A673 (cell line): ENCODE data around the gene BCLAF1. TPM values are rescaled to one million over a fixed set of nuclear protein-coding genes. Genes with fewer than 3 reads are reported as not detected.
"Not testable (repeated sequence)": the region's sequence is repeated elsewhere in the genome, so short reads cannot be mapped to it uniquely, and the experiment has no call there.

ENCODE experiments used
- BruUV-seq: library from RNA; stranded (reverse); fragments of 400-500 nt; replicated peaks from 2 replicates; lab custom pipeline; 2021; lab: Mats Ljungman, UMichigan
- CTCF ChIA-PET: fragments of 300-600 bp; sonication (Branson Sonifier 250); formaldehyde crosslinking; loops from one replicate; lab custom pipeline; 2022; ENCODE audit warnings: antibody characterized with exemption; lab: Charles Lee
- POLR2A ChIA-PET: fragments of 300-600 bp; sonication (Branson Sonifier 250); formaldehyde crosslinking; loops from one replicate; lab custom pipeline; 2022; ENCODE audit warnings: antibody characterized with exemption; ENCODE audit not compliant: low non-redundant PET; lab: Charles Lee
- DNase-seq: peaks from one replicate; pipeline ENCODE4 v3.0.0-alpha.2; 2015; ENCODE audit warnings: low spot score
- H3K27ac ChIP-seq: fragments of 200-600 bp; sonication (generic); 2 replicates; pipeline ENCODE4 v1.5.1; 2016; ENCODE audit warnings: mixed run types, low read depth, mild to moderate bottlenecking, mixed read lengths, antibody characterized with exemption, low read length; ENCODE audit not compliant: poor library complexity, severe bottlenecking
- H3K27me3 ChIP-seq: fragments of 200-600 bp; sonication (generic); replicated peaks from 2 replicates; pipeline ENCODE4 v1.6.1; 2017; ENCODE audit warnings: mixed run types, low read depth, mild to moderate bottlenecking, mixed read lengths, antibody characterized with exemption, low read length; ENCODE audit not compliant: insufficient read depth, poor library complexity
- H3K36me3 ChIP-seq: fragments of 200-600 bp; sonication (generic); 2 replicates; pipeline ENCODE4 v1.6.1; 2016; ENCODE audit warnings: mixed run types, mild to moderate bottlenecking, mixed read lengths, antibody characterized with exemption, low read length; ENCODE audit not compliant: insufficient read depth, poor library complexity, severe bottlenecking
- H3K4me1 ChIP-seq: fragments of 200-600 bp; sonication (generic); 2 replicates; pipeline ENCODE4 v1.6.1; 2017; ENCODE audit warnings: mixed run types, mild to moderate bottlenecking, mixed read lengths, antibody characterized with exemption, low read length; ENCODE audit not compliant: insufficient read depth, poor library complexity, severe bottlenecking
- H3K4me3 ChIP-seq: fragments of 200-600 bp; sonication (generic); 2 replicates; pipeline ENCODE4 v1.5.1; 2016; ENCODE audit warnings: low read depth, mixed run types, mild to moderate bottlenecking, mixed read lengths, low read length; ENCODE audit not compliant: poor library complexity, severe bottlenecking
- H3K9me3 ChIP-seq: fragments of 200-600 bp; sonication (generic); 2 replicates; pipeline ENCODE4 v1.6.1; 2016; ENCODE audit warnings: mixed run types, low read depth, mild to moderate bottlenecking, mixed read lengths, antibody characterized with exemption, low read length; ENCODE audit not compliant: poor library complexity, severe bottlenecking
- EZH2 ChIP-seq: fragments of 200-600 bp; sonication (generic); IDR thresholded peaks from 2 replicates; pipeline ENCODE4 v1.6.1; 2017; ENCODE audit warnings: borderline replicate concordance, low read depth, mild to moderate bottlenecking, mixed read lengths, antibody characterized with exemption, low read length; ENCODE audit not compliant: poor library complexity, severe bottlenecking
- intact Hi-C: fragments of 100-400 bp; cut with micrococcal nuclease; formaldehyde crosslinking; loops from one replicate; pipeline ENCODE4 v1.10.0; 2022; ENCODE audit not compliant: unreplicated experiment
- total RNA-seq: library from RNA; stranded (reverse); gene quantifications from 2 replicates; pipeline ENCODE4 v1.2.3, GENCODE V29; 2021
- TF ChIP-seq, protein P1 (sequence below): fragments of 300-800, 200-600 bp; sonication (generic); conservative IDR thresholded peaks from 2 replicates; pipeline ENCODE4 v1.5.1; 2017; ENCODE audit warnings: low read depth, mild to moderate bottlenecking, antibody characterized with exemption, low read length, moderate library complexity, mixed read lengths

BCLAF1 gene
- total RNA-seq, 1 experiment from 2014 or later, result 284 TPM

GRCh38 chr6:136226027-136226673 lies 63.5 kb downstream of the BCLAF1 start:
- peak overlapping the region; percentile 7 for H3K4me3 ChIP-seq
- no peaks in the 10 kb centered on the region for H3K36me3 ChIP-seq
- DNase-seq, result peak; percentile 61
- peaks cover 4% of the 10 kb centered on the region for H3K4me1 ChIP-seq
- ChIA-PET CTCF (interaction anchor here (0.6 to 1.1 kb wide), 5 partner anchors 192 to 690 kb away, joined by 3 to 4 read pairs (median 3); no protein-coding TSS in a partner anchor), POLR2A (no interaction called here)
- no TSS peak for BruUV-seq
- H3K27ac ChIP-seq, result no peak overlapping the region
- H3K9me3 ChIP-seq, result no peaks in the 10 kb centered on the region
- intact Hi-C loops, result loop anchor here (1.0 to 10.0 kb wide), 7 partner anchors 194 to 774 kb away; no protein-coding TSS in a partner anchor
- no peaks in the 10 kb centered on the region for H3K27me3 ChIP-seq
- TF ChIP-seq EZH2, result no peak
- TF ChIP-seq, protein P1, sequence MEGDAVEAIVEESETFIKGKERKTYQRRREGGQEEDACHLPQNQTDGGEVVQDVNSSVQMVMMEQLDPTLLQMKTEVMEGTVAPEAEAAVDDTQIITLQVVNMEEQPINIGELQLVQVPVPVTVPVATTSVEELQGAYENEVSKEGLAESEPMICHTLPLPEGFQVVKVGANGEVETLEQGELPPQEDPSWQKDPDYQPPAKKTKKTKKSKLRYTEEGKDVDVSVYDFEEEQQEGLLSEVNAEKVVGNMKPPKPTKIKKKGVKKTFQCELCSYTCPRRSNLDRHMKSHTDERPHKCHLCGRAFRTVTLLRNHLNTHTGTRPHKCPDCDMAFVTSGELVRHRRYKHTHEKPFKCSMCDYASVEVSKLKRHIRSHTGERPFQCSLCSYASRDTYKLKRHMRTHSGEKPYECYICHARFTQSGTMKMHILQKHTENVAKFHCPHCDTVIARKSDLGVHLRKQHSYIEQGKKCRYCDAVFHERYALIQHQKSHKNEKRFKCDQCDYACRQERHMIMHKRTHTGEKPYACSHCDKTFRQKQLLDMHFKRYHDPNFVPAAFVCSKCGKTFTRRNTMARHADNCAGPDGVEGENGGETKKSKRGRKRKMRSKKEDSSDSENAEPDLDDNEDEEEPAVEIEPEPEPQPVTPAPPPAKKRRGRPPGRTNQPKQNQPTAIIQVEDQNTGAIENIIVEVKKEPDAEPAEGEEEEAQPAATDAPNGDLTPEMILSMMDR, result peak; percentile 99

- no peak for DNase-seq
- POLR2A ChIA-PET, result no interaction called here
- Histone ChIP-seq H3K27ac (no peak overlapping the region), H3K36me3 (no peaks in the 10 kb centered on the region), H3K9me3 (no peaks in the 10 kb centered on the region), H3K4me1 (peaks cover 4% of the 10 kb centered on the region), H3K27me3 (no peaks in the 10 kb centered on the region), H3K4me3 (no peak overlapping the region)
- intact Hi-C loops, result loop anchor here (5.0 to 10.0 kb wide), 3 partner anchors 193 to 773 kb away; no protein-coding TSS in a partner anchor
- BruUV-seq, result no TSS peak
- TF ChIP-seq, protein P1, result no peak
- no peak for TF ChIP-seq EZH2
- CTCF ChIA-PET, result interaction anchor here (0.6 to 1.1 kb wide), 4 partner anchors 191 to 690 kb away, joined by 3 to 4 read pairs (median 3); no protein-coding TSS in a partner anchor
Observed at GRCh38 chr6:136225496-136225895, 64.2 kb downstream of the BCLAF1 start.

DNA sequence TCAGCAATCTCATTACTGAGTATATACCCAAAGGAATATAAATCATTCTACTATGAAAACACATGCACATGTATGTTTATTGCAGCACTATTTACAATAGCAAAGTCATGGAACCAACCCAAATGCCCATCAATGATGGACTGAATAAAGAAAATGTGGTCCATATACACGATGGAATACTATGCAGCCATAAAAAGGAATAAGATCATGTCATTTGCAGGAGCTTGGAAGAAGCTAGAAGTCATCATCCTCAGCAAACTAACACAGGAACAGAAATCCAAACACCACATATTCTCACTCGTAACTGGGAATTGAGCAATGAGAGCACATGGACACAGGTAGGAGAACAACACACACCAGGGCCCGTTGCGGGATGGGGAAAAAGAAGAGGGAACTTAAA lies 64.7 kb downstream of the BCLAF1 start:
- H3K4me3 ChIP-seq, H3K9me3 ChIP-seq, POLR2A ChIA-PET, CTCF ChIA-PET, H3K4me1 ChIP-seq, BruUV-seq, H3K27ac ChIP-seq, H3K36me3 ChIP-seq, H3K27me3 ChIP-seq, DNase-seq: not testable (repeated sequence)
- intact Hi-C loops, result loop anchor here (5.0 to 10.0 kb wide), 3 partner anchors 193 to 773 kb away; no protein-coding TSS in a partner anchor
